Spleen (tissue), 7 donors: ENCODE results near the gene ATXN10.

Experiments used
- CTCF ChIP-seq, 11 experiments: fragments of 200-600 bp in 7 of 11; fragments of 450-650 bp in 4 of 11; sonication (generic) in 4 of 11; IDR thresholded peaks in 8 of 11; conservative IDR thresholded peaks in 3 of 11; 1 replicate in 7 of 11; 2 replicates in 4 of 11; pipeline versions ENCODE4 v1.4.0 to v1.8.0; 2016 to 2021; ENCODE audit warnings: antibody characterized with exemption in 11 of 11, inconsistent platforms in 4 of 11, mild to moderate bottlenecking in 1 of 11
- POLR2A ChIP-seq, 3 donors: fragments of 450-650 bp; IDR thresholded peaks; one replicate each; pipeline ENCODE4 v1.5.1; 2017; ENCODE audit warnings: antibody characterized with exemption in 3 of 3, mild to moderate bottlenecking in 1 of 3
- donor health status: DM: no; HTN: no; CAD: no; lungs with moderate emphysema.
- donor health status: DM: no; HTN: no; CAD: no.
- donor health status: DM: no; HTN: no; CAD: no.

DNA sequence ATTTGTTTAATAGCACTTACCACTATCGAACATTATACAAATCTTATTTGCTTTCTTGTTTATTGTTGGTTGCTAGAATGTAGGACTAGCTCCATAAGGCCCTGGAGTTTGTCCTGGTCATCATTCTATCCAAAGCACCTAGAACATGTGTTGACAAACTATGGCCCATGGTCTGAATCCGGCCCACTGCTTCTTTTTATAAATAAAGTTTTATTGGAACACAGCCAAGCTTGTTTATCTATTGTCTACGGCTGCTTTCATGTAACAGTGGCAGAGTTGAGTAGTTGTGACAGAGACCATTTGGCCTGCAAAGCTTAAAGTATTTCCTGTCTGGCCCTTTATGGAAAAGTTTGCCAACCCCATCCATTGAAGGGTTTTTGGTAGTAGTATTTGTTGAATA is 38.8 kb downstream of the ATXN10 start:
- TF ChIP-seq CTCF (IDR thresholded peaks at IDR 0.05 in 8 of 11, conservative IDR thresholded peaks at IDR 0.05 in 3 of 11) (no peak), POLR2A (IDR thresholded peaks at IDR 0.05) (no peak)
